SHP77 (cell line): ENCODE results near the gene RUFY1.
"Not testable (repeated sequence)": the region's sequence is repeated elsewhere in the genome, so short reads cannot be mapped to it uniquely, and the experiment has no call there.

Source experiments
- DNase-seq, 2 experiments: peaks; one replicate each; lab custom pipeline; 2025; lab: John Stamatoyannopoulos, UW

The RUFY1 gene, protein sequence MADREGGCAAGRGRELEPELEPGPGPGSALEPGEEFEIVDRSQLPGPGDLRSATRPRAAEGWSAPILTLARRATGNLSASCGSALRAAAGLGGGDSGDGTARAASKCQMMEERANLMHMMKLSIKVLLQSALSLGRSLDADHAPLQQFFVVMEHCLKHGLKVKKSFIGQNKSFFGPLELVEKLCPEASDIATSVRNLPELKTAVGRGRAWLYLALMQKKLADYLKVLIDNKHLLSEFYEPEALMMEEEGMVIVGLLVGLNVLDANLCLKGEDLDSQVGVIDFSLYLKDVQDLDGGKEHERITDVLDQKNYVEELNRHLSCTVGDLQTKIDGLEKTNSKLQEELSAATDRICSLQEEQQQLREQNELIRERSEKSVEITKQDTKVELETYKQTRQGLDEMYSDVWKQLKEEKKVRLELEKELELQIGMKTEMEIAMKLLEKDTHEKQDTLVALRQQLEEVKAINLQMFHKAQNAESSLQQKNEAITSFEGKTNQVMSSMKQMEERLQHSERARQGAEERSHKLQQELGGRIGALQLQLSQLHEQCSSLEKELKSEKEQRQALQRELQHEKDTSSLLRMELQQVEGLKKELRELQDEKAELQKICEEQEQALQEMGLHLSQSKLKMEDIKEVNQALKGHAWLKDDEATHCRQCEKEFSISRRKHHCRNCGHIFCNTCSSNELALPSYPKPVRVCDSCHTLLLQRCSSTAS

DNA sequence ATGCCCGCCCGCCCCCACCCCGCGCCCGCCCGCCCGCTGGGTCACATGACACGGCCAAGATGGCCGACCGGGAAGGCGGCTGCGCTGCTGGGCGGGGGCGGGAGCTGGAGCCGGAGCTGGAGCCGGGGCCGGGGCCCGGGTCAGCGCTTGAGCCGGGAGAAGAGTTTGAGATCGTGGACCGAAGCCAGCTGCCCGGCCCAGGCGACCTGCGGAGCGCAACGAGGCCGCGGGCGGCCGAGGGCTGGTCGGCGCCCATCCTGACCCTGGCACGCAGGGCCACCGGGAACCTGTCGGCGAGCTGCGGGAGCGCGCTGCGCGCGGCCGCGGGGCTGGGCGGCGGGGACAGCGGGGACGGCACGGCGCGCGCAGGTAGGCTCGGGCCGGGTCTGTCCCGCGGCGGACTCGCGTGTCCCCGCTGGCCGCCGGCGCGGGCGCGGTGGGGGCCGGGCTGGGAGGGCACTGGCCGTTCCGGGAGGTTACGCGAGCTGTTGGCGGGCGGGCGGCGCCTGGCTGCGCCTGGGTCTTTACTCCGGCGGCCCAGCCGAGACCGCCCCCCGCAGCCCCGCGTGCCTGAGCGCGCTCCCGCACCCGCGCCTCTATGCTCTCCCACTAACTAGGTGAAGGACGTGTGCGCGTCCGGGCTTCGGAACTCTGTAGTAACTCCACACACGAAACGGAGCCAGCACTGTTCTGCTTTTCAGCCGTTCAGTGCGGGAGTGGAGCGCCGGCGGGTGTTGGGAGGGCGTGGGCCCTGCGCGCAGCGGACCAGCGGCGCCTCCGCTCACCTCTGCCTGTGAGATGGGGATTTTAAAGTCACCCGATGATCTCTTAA, at the start of gene RUFY1:
Gene RUFY1 (plus strand): TSS at position 44 of the 832 bp plus-strand sequence. CDS start 16 bp downstream, at position 60.
- DNase-seq: peak; percentile 65

DNA sequence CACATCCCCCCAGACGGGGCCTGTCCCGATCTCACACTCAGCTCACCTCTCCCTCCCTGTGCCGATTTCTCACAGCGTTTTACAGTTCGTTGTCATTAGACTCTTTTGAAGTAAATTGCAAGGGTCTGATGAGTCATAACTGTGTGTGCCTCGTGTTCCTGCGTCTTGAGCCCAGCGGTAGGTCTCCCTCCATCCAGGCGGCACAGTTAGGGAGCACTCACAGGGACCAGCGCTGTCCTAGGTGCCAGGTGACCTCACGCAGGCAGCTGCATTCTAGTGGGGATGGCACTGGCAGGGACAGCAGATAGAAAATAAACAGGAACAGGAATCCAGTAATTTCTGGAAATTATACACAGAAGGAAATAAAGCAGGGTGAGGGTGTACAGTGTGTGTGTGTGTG, 48.4 kb upstream of the RUFY1 start:
- not testable (repeated sequence) for DNase-seq

DNA sequence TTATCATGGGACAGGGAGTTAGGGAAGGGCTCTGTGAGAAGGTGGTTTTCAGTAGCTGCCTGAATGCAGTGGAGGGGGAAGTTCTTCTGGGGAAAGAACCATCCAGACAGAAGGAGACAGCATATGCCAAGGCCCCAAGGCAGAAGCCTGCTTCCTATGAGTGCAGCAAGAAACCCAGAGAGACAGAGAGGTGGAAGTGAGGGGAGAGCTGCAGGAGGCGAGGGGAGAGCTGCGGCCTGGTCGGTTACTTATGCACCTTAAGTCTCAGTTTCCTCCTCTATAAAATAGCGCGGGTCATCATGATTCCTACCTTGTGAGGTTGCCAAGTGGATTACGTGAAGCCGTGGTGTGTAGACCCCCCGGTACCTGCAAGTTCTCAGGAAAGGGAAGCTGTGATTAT, 47.9 kb upstream of the RUFY1 start:
- not testable (repeated sequence) for DNase-seq

DNA sequence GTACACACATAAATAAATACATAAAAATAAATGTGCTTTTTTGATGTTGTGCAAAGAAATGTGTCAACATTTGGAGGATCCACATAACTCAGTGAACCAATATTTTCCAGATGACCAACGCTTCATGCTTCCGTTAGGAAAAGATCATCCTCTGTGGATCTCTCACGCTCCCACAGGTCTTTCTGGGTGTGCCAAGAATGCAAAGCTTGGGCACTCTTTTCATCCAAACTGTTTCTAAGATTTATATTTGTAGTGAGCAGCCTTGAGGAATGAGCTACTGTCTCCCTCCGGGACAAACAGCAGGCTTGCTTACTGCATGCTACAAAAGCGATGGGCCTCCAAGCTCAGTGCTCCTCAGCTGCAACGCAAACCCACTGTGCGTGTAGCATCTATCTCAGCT, 46.2 kb upstream of the RUFY1 start:
- no peak for DNase-seq

DNA sequence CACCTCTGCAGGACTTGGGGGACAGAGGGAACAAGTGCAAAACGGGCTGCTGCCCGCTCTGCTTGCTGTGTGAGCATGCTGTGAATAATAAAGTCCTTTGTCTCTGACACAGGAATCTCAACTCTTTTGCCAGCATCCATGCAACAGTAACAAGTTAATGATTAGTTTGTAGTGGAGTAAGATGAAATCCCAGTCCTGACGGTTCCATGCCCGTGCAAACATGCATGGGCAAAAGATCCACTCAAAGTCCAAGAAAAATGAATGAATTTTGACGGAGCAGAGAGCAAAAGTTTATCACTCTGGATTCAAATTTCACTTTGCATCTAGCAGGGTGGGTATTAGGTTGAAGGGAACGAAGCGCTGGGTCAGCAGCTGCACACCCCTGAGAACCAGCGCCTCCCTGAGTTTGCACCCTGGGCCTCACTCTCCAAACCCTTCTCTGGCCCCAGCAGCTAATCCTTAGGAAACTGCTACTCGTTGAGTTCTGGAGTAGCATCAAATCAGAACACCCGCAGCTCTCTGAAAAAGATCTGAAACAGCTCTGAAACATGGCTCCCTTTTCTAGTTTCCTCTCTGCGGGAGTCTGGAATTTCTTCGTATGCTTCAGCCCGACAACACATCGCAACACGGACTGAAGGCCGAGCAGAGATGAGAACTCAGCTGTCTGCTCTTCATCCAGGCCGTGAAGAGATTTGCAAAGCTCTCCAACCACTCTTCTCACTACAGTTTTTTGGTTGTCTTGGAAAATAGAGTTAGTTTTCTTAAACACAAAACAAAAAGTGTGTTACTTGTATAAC, 45.6 kb upstream of the RUFY1 start:
- DNase-seq: no peak

DNA sequence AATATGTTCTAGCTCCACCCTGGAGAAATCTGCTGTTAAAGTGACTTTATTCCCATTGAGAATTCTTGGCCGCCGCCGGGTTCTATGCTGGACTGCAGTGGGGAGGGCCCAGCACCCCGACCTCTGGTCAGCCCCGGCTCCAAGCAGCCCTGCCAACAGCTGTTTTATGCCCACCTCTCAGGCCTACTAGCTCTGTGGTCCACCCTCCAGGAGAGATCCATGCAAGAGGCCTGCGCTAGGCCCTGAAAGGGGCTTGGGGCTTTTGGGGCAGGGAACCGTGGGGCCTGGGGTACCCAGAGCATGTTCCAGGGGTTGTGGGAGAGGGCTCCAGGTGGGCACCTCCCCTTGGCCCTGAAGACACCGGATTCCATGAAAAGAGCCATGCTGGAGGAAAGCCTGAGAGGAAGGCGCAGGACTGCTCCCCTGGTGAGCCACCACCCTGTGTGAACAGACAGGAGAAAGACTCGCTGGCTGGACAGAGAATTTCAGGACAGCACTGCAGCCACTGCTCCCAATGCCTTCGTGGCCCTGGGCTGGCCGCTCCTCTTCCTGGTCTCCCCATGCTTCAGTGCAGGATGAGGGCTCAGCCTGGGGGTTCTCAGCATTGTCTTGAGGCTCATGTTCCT, 44.6 kb upstream of the RUFY1 start:
- no peak for DNase-seq

DNA sequence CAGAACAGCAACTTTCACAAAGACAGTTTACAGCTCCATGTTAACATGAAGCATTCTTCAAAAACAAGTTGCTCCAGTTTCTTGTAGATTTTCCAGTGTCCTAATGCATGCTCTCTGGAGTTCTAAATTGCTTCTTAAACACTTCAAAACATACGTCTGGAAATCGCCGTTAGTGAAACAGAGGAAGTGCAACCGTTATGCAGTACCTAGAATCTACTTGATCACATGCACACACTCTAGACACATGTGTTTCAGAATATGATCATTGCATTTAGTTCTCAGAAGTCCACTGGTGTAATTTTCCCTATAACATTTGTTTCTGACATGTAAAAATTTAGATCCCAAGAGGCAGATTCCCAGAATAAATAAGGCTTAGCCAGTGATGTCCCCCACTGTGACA, 41.1 kb upstream of the RUFY1 start:
- no peak for DNase-seq

DNA sequence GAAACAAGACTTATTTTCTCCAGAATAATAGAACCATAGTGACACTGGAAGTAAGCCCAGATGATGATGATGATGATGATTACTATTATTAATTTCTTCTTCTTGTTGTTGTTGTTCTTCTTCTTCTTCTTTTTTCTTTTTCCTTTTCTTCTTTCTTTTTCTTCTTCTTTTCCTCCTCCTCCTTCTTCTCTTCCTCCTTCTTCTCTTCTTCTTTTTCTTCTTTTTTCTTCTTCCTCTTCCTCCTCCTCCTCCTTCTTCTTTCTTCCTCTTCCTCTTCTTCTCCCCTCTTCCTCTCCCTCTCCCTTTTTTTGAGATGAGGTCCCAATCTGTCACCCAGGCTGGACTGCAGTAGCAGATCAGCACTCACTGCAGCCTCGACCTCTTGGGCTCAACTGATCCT, 40.5 kb upstream of the RUFY1 start:
- no peak for DNase-seq

DNA sequence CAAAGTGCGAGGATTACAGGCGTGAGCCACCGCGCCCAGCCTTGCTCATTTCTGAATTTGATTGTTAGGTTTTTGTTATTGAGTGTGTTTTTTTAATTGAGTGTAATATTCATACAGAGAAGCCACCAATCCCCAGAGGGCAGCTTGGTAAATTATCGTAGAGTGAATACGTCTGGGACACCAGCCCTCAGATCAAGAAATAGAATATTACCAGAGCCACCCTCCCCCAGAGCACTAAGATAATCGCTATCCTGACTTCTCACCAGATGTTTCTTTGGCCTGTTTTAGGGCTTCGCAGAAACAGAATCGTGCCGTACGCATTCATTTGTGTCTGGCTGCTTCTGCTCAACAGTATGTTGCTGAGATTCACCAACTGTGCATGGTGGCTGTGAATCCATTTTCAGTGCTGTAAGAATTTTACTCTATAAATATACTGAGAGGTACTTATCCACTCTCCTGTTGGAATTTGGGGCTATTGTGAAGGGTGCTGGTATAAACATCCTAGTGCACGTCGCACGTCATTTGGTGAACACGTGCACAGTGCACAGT, 37.8 kb upstream of the RUFY1 start:
- no peak for DNase-seq

DNA sequence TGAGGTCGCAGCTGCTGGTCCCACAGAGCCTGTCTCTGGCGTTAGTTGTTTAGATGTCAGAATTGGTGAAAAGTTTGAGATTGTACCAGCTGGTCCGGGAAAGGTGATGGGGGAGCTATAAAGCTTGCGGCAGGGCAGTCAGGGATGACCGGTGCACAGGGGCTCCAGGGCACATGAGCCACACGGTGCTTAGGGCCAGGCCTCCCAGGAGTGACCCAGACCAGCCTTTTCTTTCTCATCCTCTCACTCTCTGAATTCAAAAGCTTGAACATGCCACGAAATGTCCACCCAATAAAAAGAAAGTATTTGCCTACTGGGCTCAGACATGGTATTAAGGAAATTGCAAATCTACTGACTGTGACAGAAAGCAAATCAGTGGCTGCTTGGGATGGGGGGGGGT, 34.9 kb upstream of the RUFY1 start:
- DNase-seq: not testable (repeated sequence)

DNA sequence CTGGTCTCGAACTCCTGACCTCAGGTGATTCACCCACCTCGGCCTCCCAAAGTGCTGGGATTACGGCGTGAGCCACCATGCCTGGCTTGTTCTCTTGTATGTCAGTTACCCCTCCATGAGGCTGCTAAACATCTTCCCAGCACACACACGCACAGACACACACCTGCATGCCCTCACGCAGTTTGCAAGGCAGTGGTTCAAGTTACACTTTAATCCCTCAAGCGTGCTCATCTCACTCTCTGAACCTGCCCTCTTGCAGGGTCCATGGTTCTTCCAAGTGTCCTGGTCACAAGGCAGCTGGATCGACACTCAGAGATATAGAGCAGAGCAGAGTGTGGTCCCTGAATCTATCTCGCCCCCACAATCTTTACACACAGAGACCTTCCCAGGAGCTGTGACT, 34.1 kb upstream of the RUFY1 start:
- DNase-seq: no peak

DNA sequence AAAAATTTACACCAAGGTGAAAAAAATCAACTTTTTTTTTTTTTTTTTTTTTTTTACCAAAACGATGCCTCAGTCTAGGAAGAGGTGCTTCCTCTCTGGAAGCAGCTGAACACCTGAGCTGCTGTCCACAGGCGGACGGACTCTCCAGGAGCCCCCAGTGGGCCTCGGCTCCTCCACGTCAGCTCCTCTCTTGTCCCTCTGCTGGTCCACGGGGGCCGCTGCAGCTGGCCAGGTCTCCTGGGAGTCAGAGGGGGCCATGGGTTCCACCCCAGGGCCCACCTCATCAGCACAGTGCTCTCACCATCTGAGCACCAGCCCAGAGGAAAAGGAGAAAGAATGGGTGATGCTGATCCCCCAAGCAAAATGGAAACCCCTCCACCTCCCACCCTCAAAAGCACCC, 32.6 kb upstream of the RUFY1 start:
- not testable (repeated sequence) for DNase-seq

DNA sequence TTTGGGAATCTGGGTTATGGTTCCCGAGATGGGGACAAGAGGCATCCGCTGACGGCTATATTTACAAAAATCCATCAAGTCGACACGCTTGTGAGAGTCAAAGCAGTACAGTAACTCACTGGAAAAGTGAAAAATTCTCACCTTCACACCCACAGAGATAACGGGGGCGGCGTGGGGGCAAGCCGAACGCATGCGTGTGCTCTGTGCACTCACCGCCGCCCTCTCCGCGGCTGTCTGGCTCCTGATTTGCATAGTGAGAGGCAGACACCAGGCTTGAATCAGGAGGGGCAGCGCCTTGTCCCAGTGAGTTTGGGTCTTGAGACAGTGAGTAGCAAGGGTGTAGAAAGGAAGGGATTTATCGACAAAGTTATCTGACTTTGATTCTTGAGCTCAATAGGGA, 32.0 kb upstream of the RUFY1 start:
- not testable (repeated sequence) for DNase-seq

DNA sequence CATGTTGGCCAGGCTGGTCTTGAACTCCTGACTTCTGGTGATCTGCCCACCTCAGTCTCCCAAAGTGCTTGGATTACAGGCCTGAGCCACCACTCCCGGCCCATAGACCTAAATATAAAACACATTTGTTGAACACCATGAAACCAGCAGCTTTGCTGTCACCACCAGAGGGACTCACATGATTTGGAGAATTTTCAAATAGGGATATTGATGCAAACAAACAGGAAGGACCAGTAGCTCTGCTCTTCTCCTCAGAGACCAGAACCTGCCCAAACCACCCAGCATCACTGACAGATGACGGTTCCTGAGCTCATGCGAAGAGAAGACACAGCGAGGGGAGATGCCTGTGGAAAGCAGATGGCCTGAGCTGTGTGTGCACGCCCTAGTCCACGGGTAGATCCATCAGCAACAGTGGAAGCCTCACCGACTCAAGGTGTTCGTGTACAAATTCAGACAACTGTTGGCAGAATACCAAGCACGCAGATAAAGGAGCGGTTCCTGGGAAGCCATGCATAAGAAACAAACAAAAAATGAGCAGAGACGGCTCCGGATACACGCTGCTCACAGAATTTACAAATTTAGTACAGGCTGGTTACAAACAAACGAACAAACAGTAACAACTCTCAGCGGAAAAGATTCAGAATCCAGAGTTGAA, 30.8 kb upstream of the RUFY1 start:
- not testable (repeated sequence) for DNase-seq

DNA sequence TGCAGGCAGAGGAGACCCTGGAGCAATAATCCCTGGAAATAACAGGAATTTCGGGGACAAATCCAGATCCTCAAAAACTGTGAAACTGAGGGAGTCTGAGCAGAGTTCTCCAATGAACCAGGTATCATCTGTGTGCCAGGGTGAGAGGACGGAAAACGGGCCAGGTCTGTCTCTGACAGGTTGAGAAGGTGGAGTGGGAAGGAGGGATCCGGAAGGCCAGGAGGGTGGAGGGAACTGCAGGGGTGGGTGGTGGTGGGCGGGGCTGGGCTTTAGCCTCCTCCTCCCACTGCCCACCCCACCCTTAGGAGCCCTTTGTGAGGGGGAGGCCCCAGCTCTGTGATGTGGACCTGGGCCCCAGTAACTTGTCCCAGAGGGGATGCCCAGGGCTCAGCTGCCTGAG, 28.2 kb upstream of the RUFY1 start:
- DNase-seq: not testable (repeated sequence)

DNA sequence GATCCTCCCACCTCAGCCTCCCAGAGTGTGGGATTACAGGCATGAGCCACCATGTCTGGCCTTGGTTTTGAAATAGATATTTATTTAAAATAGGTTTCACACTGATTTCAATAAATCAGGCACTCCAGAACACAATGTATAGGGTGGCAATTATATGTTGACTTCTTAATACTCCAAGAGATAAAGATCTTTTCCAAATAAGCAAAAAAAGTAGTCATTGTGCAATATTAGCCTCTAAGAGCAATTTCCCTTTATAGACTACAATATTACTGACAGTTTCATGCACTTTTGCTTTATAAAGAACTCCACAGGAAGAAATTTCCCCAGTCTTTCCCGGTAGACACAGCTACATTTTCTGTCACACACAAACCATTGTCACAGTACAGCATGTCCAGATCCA, 23.4 kb upstream of the RUFY1 start:
- DNase-seq: no peak

DNA sequence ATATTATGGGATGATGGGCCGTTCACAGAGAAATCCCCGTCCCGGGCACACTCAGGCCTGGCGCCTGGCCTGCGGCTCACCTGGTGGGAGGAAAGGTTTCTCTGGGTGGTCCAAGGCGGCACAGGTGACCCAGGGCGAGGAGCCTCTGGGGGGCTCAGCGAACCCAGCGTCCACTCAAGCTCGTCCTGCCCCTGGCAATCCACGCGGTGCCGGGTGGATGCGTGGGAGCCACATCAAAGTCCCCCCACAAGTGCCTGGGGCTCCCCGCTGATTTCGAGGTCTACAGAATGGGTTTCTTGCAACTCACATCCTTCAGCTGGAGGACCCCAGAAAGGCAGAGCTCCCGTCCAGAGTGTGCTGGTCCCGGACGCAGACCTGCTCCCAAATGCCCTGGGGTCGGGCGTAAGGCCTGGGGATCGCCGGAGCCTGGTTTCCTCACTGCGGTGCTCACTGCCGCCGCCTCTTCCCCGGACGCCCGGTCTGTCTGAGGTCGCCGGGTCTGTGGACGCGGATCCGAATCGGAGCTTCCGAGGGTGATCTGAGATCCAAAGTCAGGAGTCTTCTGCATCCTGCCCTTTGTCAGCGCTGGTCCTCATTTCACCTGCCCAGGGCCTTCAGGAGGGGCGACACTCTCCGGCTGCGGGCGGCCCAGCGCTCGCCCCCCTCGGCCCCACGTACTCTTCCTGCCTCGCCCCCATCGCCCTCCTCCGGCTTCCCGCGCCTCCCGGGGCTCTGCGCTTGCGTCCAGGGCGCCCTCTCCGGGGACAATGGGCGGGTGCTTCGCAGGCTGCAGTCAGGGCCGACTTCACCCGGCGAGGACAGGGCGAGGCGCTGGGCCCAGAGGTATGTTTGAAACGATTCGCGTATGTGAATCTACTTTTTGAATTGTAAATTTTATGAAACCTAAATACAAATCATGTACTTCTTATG, 20.0 kb upstream of the RUFY1 start:
- DNase-seq: no peak

DNA sequence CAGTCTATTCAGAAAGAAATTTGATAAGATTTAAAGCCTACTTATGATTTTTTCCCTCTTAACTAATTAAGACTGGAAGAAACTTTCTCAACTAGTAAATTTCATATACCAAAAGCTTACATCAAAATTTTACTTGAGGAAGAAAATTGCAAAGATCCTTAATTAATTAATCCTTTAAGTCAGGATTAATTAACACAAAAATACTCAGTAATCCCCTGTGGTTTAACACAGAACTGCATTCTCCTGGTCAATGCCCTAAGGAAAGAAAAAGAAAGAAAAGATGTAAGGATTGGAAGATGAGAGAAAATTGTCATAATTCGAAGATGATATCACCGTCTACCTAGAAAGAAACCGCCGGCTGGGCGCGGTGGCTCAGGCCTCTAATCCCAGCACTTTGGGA, 17.3 kb upstream of the RUFY1 start:
- DNase-seq: no peak

DNA sequence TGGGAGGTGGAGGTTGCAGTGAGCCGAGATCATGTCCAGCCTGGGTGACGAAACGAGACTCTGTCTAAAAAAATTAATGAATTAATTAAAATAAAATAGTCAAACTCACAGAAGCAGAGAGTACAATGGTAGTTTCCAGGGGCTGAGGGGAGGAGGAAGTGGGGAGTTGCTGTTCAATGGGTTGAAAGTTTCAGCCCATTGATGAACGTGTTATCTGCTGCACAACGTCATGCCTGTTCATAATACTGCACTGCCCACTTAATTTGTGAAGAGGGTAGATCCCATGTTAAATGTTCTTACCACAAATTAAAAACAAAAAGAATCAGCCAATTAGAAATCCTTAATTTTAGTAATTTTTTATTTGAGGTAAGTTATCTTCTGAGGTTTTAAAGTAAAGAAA, 16.4 kb upstream of the RUFY1 start:
- DNase-seq: no peak
